Upper lobe of left lung (tissue), 6 donors: ENCODE results near the gene CLK2. TPM values are rescaled to one million over a fixed set of nuclear protein-coding genes. Genes with fewer than 3 reads are reported as not detected.

Source experiments
- ATAC-seq, 2 donors: fragments of 200-7000 bp; cut with Tn5 transposase; one replicate each; pipeline ENCODE4 v1.9.1; 2022; ENCODE audit warnings: mild to moderate bottlenecking in 2 of 2, moderate library complexity in 2 of 2; ENCODE audit not compliant: low FRiP score in 2 of 2
- DNase-seq, 2 donors: peaks; one replicate each; pipeline ENCODE4 v3.0.0-alpha.2; 2019 to 2020
- H3K27ac ChIP-seq, 4 donors: fragments of 200-600 bp; sonication (generic); one replicate each; pipeline ENCODE4 v1.5.1; 2016 to 2019
- H3K27me3 ChIP-seq, 4 donors: fragments of 200-600 bp; sonication (generic); one replicate each; pipeline ENCODE4 v1.5.1; 2017 to 2019
- H3K36me3 ChIP-seq, 4 donors: fragments of 200-600 bp; sonication (generic); one replicate each; pipeline ENCODE4 v1.5.1; 2016 to 2019
- H3K4me1 ChIP-seq, 4 donors: fragments of 200-600 bp; sonication (generic); one replicate each; pipeline ENCODE4 v1.5.1; 2018 to 2019
- H3K4me3 ChIP-seq, 4 donors: fragments of 200-600 bp; sonication (generic); one replicate each; pipeline ENCODE4 v1.5.1; 2017 to 2019; ENCODE audit warnings: mild to moderate bottlenecking in 2 of 4, moderate library complexity in 1 of 4
- H3K9me3 ChIP-seq, 4 donors: fragments of 200-600 bp; sonication (generic); one replicate each; pipeline ENCODE4 v1.5.1; 2018 to 2019
- CTCF ChIP-seq, 6 experiments: fragments of 450-650 bp in 4 of 6; fragments of 200-600 bp in 2 of 6; sonication (generic) in 2 of 6; IDR thresholded peaks; one replicate each; pipeline ENCODE4 v1.5.1; 2016 to 2019; ENCODE audit warnings: antibody characterized with exemption in 6 of 6
- EP300 ChIP-seq, 4 donors: sonication (generic); formaldehyde crosslinking; IDR thresholded peaks; one replicate each; pipeline ENCODE4 v1.5.1; 2017; ENCODE audit warnings: antibody characterized with exemption in 4 of 4, control low read depth in 2 of 4
- POLR2A ChIP-seq, 4 donors: fragments of 450-650 bp; IDR thresholded peaks; one replicate each; pipeline ENCODE4 v1.5.1; 2016 to 2017; ENCODE audit warnings: antibody characterized with exemption in 4 of 4, mild to moderate bottlenecking in 2 of 4
- POLR2AphosphoS5 ChIP-seq, 2 donors: sonication (generic); formaldehyde crosslinking; IDR thresholded peaks; one replicate each; pipeline ENCODE4 v1.5.1; 2017; ENCODE audit warnings: antibody characterized with exemption in 2 of 2
- WGBS, 2 donors: methylation state at CpG; one replicate each; pipeline ENCODE4 v1.1.5; 2017 to 2018; 5-methylcytosine and 5-hydroxymethylcytosine counted together
- total RNA-seq, 6 donors: library from RNA; depleted of rRNA in 4 of 6; stranded (reverse); fragments of >200 nt in 4 of 6; gene quantifications; one replicate each; pipeline versions ENCODE4 v1.1.0 to v1.2.1, GENCODE V29; 2016 to 2021
- donor health status: DM: no; HTN: no; CAD: no; lungs with moderate emphysema.
- donor health status: DM: no; HTN: yes; CAD: no; lungs with severe emphysema.

The CLK2 gene
- total RNA-seq, 6 donors from 2014 or later: 32.7 to 92.2 (median 48.1) TPM

GRCh38 chr1:155277902-155278688 lies 4.8 kb upstream of the CLK2 start:
- DNase-seq (peak; percentile 61 to 93), ATAC-seq (peak; percentile 39 to 41)
- no peaks in the 10 kb centered on the region for H3K9me3 ChIP-seq
- H3K27ac ChIP-seq: peak overlapping the region in 3 of 4 donors; percentile 1 to 77 (median 64)
- 2 to 3% methylated on average over 10 to 16 of the region's 29 CpGs for WGBS, 2 donors
- H3K36me3 ChIP-seq: no peaks in the 10 kb centered on the region
- TF ChIP-seq EP300 (IDR thresholded peaks at IDR 0.05) (no peak), CTCF (IDR thresholded peaks at IDR 0.05) (peak in 3 of 6 experiments; percentile 10 to 41 (median 13))
- peak overlapping the region; percentile 67 to 88 (median 71) for H3K4me3 ChIP-seq
- peaks cover 14 to 27% (median 19%) of the 10 kb centered on the region in 4 donors for H3K4me1 ChIP-seq
- H3K27me3 ChIP-seq: no peaks in the 10 kb centered on the region

GRCh38 chr1:155277070-155277901 lies 4.0 kb upstream of the CLK2 start, which contains the start of gene HCN3:
Gene HCN3 (plus strand): TSS chr1:155277463. CDS start chr1:155277591, 128 bp downstream.
- peak; percentile 53 to 89 (median 80) for TF ChIP-seq CTCF (IDR thresholded peaks at IDR 0.05)
- peak; percentile 17 to 33 for TF ChIP-seq POLR2AphosphoS5 (IDR thresholded peaks at IDR 0.05)
- no peak for TF ChIP-seq POLR2A (IDR thresholded peaks at IDR 0.05)
- TF ChIP-seq EP300 (IDR thresholded peaks at IDR 0.05): no peak
- H3K4me1 ChIP-seq: peaks cover 17 to 34% (median 23%) of the 10 kb centered on the region in 4 donors
- DNase-seq (peak; percentile 97 to 99), ATAC-seq (peak; percentile 92 to 96)
- 2% methylated on average over 18 to 59 of the region's 68 CpGs for WGBS, 2 donors
- H3K4me3 ChIP-seq: peak within 1 kb of the TSS; percentile 67 to 88 (median 71)
- no peaks in the 10 kb centered on the region for H3K36me3 ChIP-seq
- H3K27ac ChIP-seq: peak within 1 kb of the TSS in 3 of 4 donors; percentile 1 to 77 (median 64)
- no peaks in the 10 kb centered on the region for H3K9me3 ChIP-seq
- H3K27me3 ChIP-seq: no peaks in the 10 kb centered on the region

- peak overlapping the region; percentile 64 to 99 (median 88) for H3K4me3 ChIP-seq
- ATAC-seq: peak; percentile 5 to 68
- no peaks in the 10 kb centered on the region for H3K27me3 ChIP-seq
- H3K4me1 ChIP-seq: peaks cover 19 to 39% (median 23%) of the 10 kb centered on the region in 4 donors
- peak overlapping the region; percentile 94 to 99 (median 97) for H3K27ac ChIP-seq
- no peak for TF ChIP-seq CTCF (IDR thresholded peaks at IDR 0.05)
- no peak for TF ChIP-seq POLR2AphosphoS5 (IDR thresholded peaks at IDR 0.05)
- TF ChIP-seq EP300 (IDR thresholded peaks at IDR 0.05): no peak
- no peak for TF ChIP-seq POLR2A (IDR thresholded peaks at IDR 0.05)
- WGBS, 2 donors: 7% methylated on average over 27 to 37 of the region's 44 CpGs
- no peak for DNase-seq
- no peaks in the 10 kb centered on the region for H3K9me3 ChIP-seq
- peaks cover 23 to 34% (median 30%) of the 10 kb centered on the region in 4 donors for H3K36me3 ChIP-seq
These were observed 600 bp downstream of the CLK2 start for GRCh38 chr1:155272466-155273342.

GRCh38 chr1:155269381-155269780 lies 3.9 kb downstream of the CLK2 start:
- Histone ChIP-seq H3K36me3 (peaks cover 39 to 67% (median 63%) of the 10 kb centered on the region in 4 donors), H3K4me1 (peaks cover 16 to 29% (median 19%) of the 10 kb centered on the region in 4 donors), H3K4me3 (no peak overlapping the region), H3K27ac (no peak overlapping the region), H3K9me3 (no peaks in the 10 kb centered on the region), H3K27me3 (no peaks in the 10 kb centered on the region)
- no peak for TF ChIP-seq EP300 (IDR thresholded peaks at IDR 0.05)
- TF ChIP-seq POLR2A (IDR thresholded peaks at IDR 0.05): no peak
- TF ChIP-seq CTCF (IDR thresholded peaks at IDR 0.05): no peak
- no peak for TF ChIP-seq POLR2AphosphoS5 (IDR thresholded peaks at IDR 0.05)
- DNase-seq (peak in 1 of 2 donors; percentile 36), ATAC-seq (no peak)
- WGBS, 2 donors: 95 to 96% methylated on average over 16 to 21 of the region's 21 CpGs
